Activated T-helper 17 cell treated with anti-CD3 and anti-CD28 coated beads, Interleukin-2, amount 50 U/mL, for 72 hours (primary cell): ENCODE results near the gene OR2F2. TPM values are rescaled to one million over a fixed set of nuclear protein-coding genes. Genes with fewer than 3 reads are reported as not detected.

Experiments used
- ATAC-seq: fragments of 150-1000 bp; cut with Tn5 transposase; replicated peaks from 2 replicates; pipeline ENCODE4 v1.10.0; 2021; ENCODE audit warnings: mild to moderate bottlenecking, moderate library complexity
- H3K27ac Mint-ChIP-seq: one replicate; pipeline ENCODE4 v1.8.0; 2022; ENCODE audit warnings: mixed read lengths
- H3K27me3 Mint-ChIP-seq: one replicate; pipeline ENCODE4 v1.8.0; 2022; ENCODE audit warnings: mixed read lengths
- H3K36me3 Mint-ChIP-seq: one replicate; pipeline ENCODE4 v1.8.0; 2022; ENCODE audit warnings: low read depth, mild to moderate bottlenecking, mixed read lengths
- H3K4me1 Mint-ChIP-seq: one replicate; pipeline ENCODE4 v1.8.0; 2022; ENCODE audit warnings: mixed read lengths
- H3K4me3 Mint-ChIP-seq: one replicate; pipeline ENCODE4 v1.8.0; 2022; ENCODE audit warnings: mild to moderate bottlenecking, mixed read lengths
- H3K9me3 Mint-ChIP-seq: one replicate; pipeline ENCODE4 v1.8.0; 2022; ENCODE audit warnings: mixed read lengths
- total RNA-seq, 2 donors: library from RNA; stranded (reverse); gene quantifications; one replicate each; pipeline ENCODE4 v1.2.3, GENCODE V29; 2022

OR2F2 gene
- total RNA-seq, 2 donors from 2014 or later: not detected

DNA sequence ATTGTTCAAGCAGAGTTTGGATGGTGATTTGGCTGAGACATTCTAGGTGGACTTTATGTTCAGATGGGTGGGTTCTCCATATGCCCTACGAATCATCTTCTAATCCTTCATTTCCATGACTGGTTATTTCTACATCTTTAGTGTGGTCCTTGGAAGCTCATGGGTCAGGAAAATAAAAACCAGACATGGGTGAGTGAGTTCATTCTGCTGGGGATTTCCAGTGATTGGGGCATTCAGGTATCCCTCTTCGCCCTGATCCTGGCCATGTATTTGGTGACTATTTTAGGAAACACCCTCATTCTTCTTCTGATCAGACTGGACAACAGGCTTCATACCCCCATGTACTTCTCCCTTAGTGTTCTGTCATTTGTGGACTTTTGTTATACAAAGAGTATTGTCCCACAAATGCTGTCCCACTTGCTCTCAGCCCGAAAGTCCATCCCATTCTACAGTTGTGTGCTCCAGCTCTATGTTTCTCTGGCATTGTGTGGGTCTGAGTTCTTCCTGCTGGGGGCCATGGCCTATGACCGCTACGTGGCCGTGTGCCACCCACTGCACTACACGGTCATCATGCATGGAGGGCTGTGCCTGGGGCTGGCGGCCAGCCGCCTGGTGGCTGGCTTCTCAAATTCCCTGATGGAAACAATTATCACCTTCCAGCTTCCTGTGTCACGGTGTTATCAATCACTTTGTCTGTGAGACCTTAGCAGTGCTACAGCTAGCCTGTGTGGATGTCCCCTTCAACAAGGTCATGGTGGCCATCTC, 45.9 kb downstream of the OR2F2 start:
- Mint-ChIP-seq H3K4me1 (no peaks in the 10 kb centered on the region), H3K27ac (no peak overlapping the region), H3K4me3 (no peak overlapping the region), H3K9me3 (peaks cover under 1% of the 10 kb centered on the region), H3K27me3 (peaks cover 11% of the 10 kb centered on the region), H3K36me3 (no peaks in the 10 kb centered on the region)
- ATAC-seq: no peak

GRCh38 chr7:143983960-143984359, 48.9 kb downstream of the OR2F2 start:
- ATAC-seq: no peak
- Mint-ChIP-seq H3K27ac (no peak overlapping the region), H3K36me3 (no peaks in the 10 kb centered on the region), H3K4me1 (peaks cover 5% of the 10 kb centered on the region), H3K4me3 (no peak overlapping the region), H3K9me3 (peaks cover 5% of the 10 kb centered on the region), H3K27me3 (peaks cover 9% of the 10 kb centered on the region)

Other genes with a start within 250 kb of the OR2F2 start
- gene CTAGE6, start 177.5 kb upstream of the OR2F2 start, total RNA-seq: 10 to 100 TPM in 1 of 2 donors, 1 to 10 TPM in 1; 2.3 to 10.0 TPM
- 10 to 100 TPM; 19.2 to 48.0 TPM for gene TCAF1, start 33.1 kb upstream of the OR2F2 start, total RNA-seq
- not detected for gene OR2F1, start 19.6 kb downstream of the OR2F2 start, total RNA-seq
- gene OR6B1, start 65.1 kb downstream of the OR2F2 start, total RNA-seq: not detected
- gene OR2A5, start 113.7 kb downstream of the OR2F2 start, total RNA-seq: not detected
- gene OR2A25, start 134.6 kb downstream of the OR2F2 start, total RNA-seq: not detected
- gene OR2A12, start 151.0 kb downstream of the OR2F2 start, total RNA-seq: not detected
- gene OR2A2, start 174.3 kb downstream of the OR2F2 start, total RNA-seq: not detected
- gene OR2A14, start 187.9 kb downstream of the OR2F2 start, total RNA-seq: not detected
- 1 to 10 TPM; 1.1 to 4.2 TPM for gene CTAGE4, start 248.2 kb downstream of the OR2F2 start, total RNA-seq